HEK293 (cell line): Measurements from ENCODE around the gene ILDR1.

Source experiments
- CTCF ChIA-PET: fragments of 350-600 bp; formaldehyde crosslinking; extraction: SDS; loops from one replicate; lab custom pipeline; 2021; ENCODE audit warnings: antibody characterized with exemption; lab: Yijun Ruan, JAX
- POLR2A ChIA-PET: fragments of 300-600 bp; formaldehyde crosslinking; extraction: SDS; loops from one replicate; lab custom pipeline; 2020; ENCODE audit warnings: antibody characterized with exemption, inconsistent platforms; lab: Yijun Ruan, JAX
- H3K27ac ChIP-seq: fragments of 200-500 bp; sonication (Bioruptor generic); 2 replicates; pipeline ENCODE4 v1.5.1; 2014; ENCODE audit warnings: low read depth, low read length, control low read depth, inconsistent platforms; ENCODE audit errors: extremely low read depth
- H3K36me3 ChIP-seq, 2 experiments: fragments of 200-500 bp in 1 of 2; sonication (Bioruptor generic) in 1 of 2; 1 replicate in 1 of 2; 2 replicates in 1 of 2; pipeline ENCODE4 v1.5.1; 2014 to 2017; ENCODE audit warnings: inconsistent platforms in 2 of 2, low read length in 2 of 2; ENCODE audit not compliant: control insufficient read depth in 2 of 2, insufficient read depth in 1 of 2
- H3K4me1 ChIP-seq: fragments of 200-500 bp; sonication (Bioruptor generic); 2 replicates; pipeline ENCODE4 v1.5.1; 2014; ENCODE audit warnings: mild to moderate bottlenecking, low read length, inconsistent platforms; ENCODE audit not compliant: control insufficient read depth, insufficient read depth
- H3K4me3 ChIP-seq: 2 replicates; pipeline ENCODE4 v1.5.1; 2011; ENCODE audit warnings: low read depth, mild to moderate bottlenecking, control low read depth, low read length, moderate library complexity
- H3K9me3 ChIP-seq: fragments of 200-500 bp; sonication (Bioruptor generic); 2 replicates; pipeline ENCODE4 v1.5.1; 2014; ENCODE audit warnings: low read depth, low read length, inconsistent platforms; ENCODE audit not compliant: control insufficient read depth, insufficient read depth
- BCL11A ChIP-seq: fragments of 450-650 bp; formaldehyde crosslinking; IDR thresholded peaks from 2 replicates; pipeline ENCODE4 v1.5.1; 2016; ENCODE audit warnings: low read depth, missing biosample characterization, missing genetic modification characterization
- EGR2 ChIP-seq: fragments of 450-650 bp; formaldehyde crosslinking; IDR thresholded peaks from 2 replicates; pipeline ENCODE4 v1.5.1; 2016; ENCODE audit warnings: low read depth, missing biosample characterization, missing genetic modification characterization
- GLIS1 ChIP-seq: fragments of 450-650 bp; formaldehyde crosslinking; IDR thresholded peaks from 2 replicates; pipeline ENCODE4 v1.5.1; 2016; ENCODE audit warnings: missing biosample characterization, missing genetic modification characterization
- KLF8 ChIP-seq: fragments of 450-650 bp; formaldehyde crosslinking; IDR thresholded peaks from 2 replicates; pipeline ENCODE4 v1.5.1; 2016; ENCODE audit warnings: missing biosample characterization, missing genetic modification characterization
- KLF9 ChIP-seq: fragments of 450-650 bp; formaldehyde crosslinking; IDR thresholded peaks from 2 replicates; pipeline ENCODE4 v1.5.1; 2016; ENCODE audit warnings: missing biosample characterization, missing genetic modification characterization, low read depth
- MEIS1 ChIP-seq: sonication (generic); formaldehyde crosslinking; IDR thresholded peaks from 2 replicates; pipeline ENCODE4 v1.8.1; 2022; ENCODE audit warnings: missing genetic modification reagents, mild to moderate bottlenecking, borderline replicate concordance
- OVOL3 ChIP-seq: fragments of 450-650 bp; formaldehyde crosslinking; IDR thresholded peaks from 2 replicates; pipeline ENCODE4 v1.5.1; 2016; ENCODE audit warnings: missing biosample characterization, missing genetic modification characterization
- SP3 ChIP-seq: fragments of 450-650 bp; formaldehyde crosslinking; IDR thresholded peaks from 2 replicates; pipeline ENCODE4 v1.5.1; 2016; ENCODE audit warnings: missing biosample characterization, missing genetic modification characterization
- YY1 ChIP-seq: fragments of 450-650 bp; formaldehyde crosslinking; IDR thresholded peaks from 2 replicates; pipeline ENCODE4 v1.5.1; 2018; ENCODE audit warnings: missing biosample characterization, missing genetic modification characterization
- ZBTB48 ChIP-seq: fragments of 450-650 bp; formaldehyde crosslinking; IDR thresholded peaks from 2 replicates; pipeline ENCODE4 v1.5.1; 2016; ENCODE audit warnings: missing biosample characterization, missing genetic modification characterization
- ZNF155 ChIP-seq: fragments of 450-650 bp; formaldehyde crosslinking; IDR thresholded peaks from 2 replicates; pipeline ENCODE4 v1.5.1; 2016; ENCODE audit warnings: missing biosample characterization, missing genetic modification characterization
- ZNF202 ChIP-seq: fragments of 450-650 bp; formaldehyde crosslinking; IDR thresholded peaks from 2 replicates; pipeline ENCODE4 v1.5.1; 2016; ENCODE audit warnings: missing biosample characterization, missing genetic modification characterization, borderline replicate concordance
- ZNF24 ChIP-seq: fragments of 450-650 bp; formaldehyde crosslinking; IDR thresholded peaks from 2 replicates; pipeline ENCODE4 v1.5.1; 2016; ENCODE audit warnings: missing biosample characterization, missing genetic modification characterization
- ZNF26 ChIP-seq: fragments of 450-650 bp; formaldehyde crosslinking; IDR thresholded peaks from 2 replicates; pipeline ENCODE4 v1.5.1; 2016; ENCODE audit warnings: missing biosample characterization, missing genetic modification characterization
- ZNF404 ChIP-seq: fragments of 450-650 bp; formaldehyde crosslinking; IDR thresholded peaks from 2 replicates; pipeline ENCODE4 v1.5.1; 2017; ENCODE audit warnings: missing biosample characterization, missing genetic modification characterization
- ZNF426 ChIP-seq: fragments of 450-650 bp; formaldehyde crosslinking; IDR thresholded peaks from 2 replicates; pipeline ENCODE4 v1.5.1; 2017; ENCODE audit warnings: missing biosample characterization, missing genetic modification characterization, mild to moderate bottlenecking, inconsistent platforms, moderate library complexity
- ZNF473 ChIP-seq: fragments of 450-650 bp; formaldehyde crosslinking; IDR thresholded peaks from 2 replicates; pipeline ENCODE4 v1.5.1; 2017; ENCODE audit warnings: missing biosample characterization, missing genetic modification characterization
- ZNF48 ChIP-seq: fragments of 450-650 bp; formaldehyde crosslinking; IDR thresholded peaks from 2 replicates; pipeline ENCODE4 v1.5.1; 2016; ENCODE audit warnings: missing biosample characterization, missing genetic modification characterization
- ZNF530 ChIP-seq: fragments of 450-650 bp; formaldehyde crosslinking; IDR thresholded peaks from 2 replicates; pipeline ENCODE4 v1.5.1; 2016; ENCODE audit warnings: low read depth, missing biosample characterization, missing genetic modification characterization
- ZNF549 ChIP-seq: fragments of 450-650 bp; IDR thresholded peaks from 2 replicates; pipeline ENCODE4 v1.5.1; 2018; ENCODE audit warnings: missing biosample characterization, missing genetic modification characterization, mild to moderate bottlenecking, inconsistent platforms, moderate library complexity
- ZNF560 ChIP-seq: fragments of 450-650 bp; formaldehyde crosslinking; IDR thresholded peaks from 2 replicates; pipeline ENCODE4 v1.5.1; 2017; ENCODE audit warnings: missing biosample characterization, missing genetic modification characterization, borderline replicate concordance
- ZNF561 ChIP-seq: fragments of 450-650 bp; IDR thresholded peaks from 2 replicates; pipeline ENCODE4 v1.5.1; 2018; ENCODE audit warnings: missing biosample characterization, missing genetic modification characterization, borderline replicate concordance
- ZNF610 ChIP-seq: fragments of 450-650 bp; formaldehyde crosslinking; IDR thresholded peaks from 2 replicates; pipeline ENCODE4 v1.5.1; 2016; ENCODE audit warnings: missing biosample characterization, missing genetic modification characterization, borderline replicate concordance
- ZNF692 ChIP-seq: fragments of 450-650 bp; formaldehyde crosslinking; IDR thresholded peaks from 2 replicates; pipeline ENCODE4 v1.5.1; 2016; ENCODE audit warnings: missing biosample characterization, missing genetic modification characterization
- ZNF701 ChIP-seq: fragments of 450-650 bp; formaldehyde crosslinking; IDR thresholded peaks from 2 replicates; pipeline ENCODE4 v1.5.1; 2016; ENCODE audit warnings: missing biosample characterization, missing genetic modification characterization
- ZNF747 ChIP-seq: fragments of 450-650 bp; formaldehyde crosslinking; IDR thresholded peaks from 2 replicates; pipeline ENCODE4 v1.5.1; 2016; ENCODE audit warnings: missing biosample characterization, missing genetic modification characterization
- ZNF768 ChIP-seq: fragments of 450-650 bp; formaldehyde crosslinking; IDR thresholded peaks from 2 replicates; pipeline ENCODE4 v1.5.1; 2018; ENCODE audit warnings: missing biosample characterization, mild to moderate bottlenecking, missing genetic modification characterization
- ZSCAN5A ChIP-seq: fragments of 450-650 bp; formaldehyde crosslinking; IDR thresholded peaks from 2 replicates; pipeline ENCODE4 v1.5.1; 2016; ENCODE audit warnings: missing biosample characterization, missing genetic modification characterization
- TF ChIP-seq, protein P1 (sequence below): fragments of 450-650 bp; formaldehyde crosslinking; IDR thresholded peaks from 2 replicates; pipeline ENCODE4 v1.5.1; 2016; ENCODE audit warnings: missing biosample characterization, missing genetic modification characterization

The ILDR1 gene

GRCh38 chr3:122008166-122008565 lies 13.9 kb downstream of the ILDR1 start:
- no peaks in the 10 kb centered on the region for H3K9me3 ChIP-seq
- no peaks in the 10 kb centered on the region for H3K4me1 ChIP-seq
- no peak overlapping the region for H3K4me3 ChIP-seq
- CTCF ChIA-PET = interaction anchor here (1.2 kb wide), 1 partner anchor 13 kb away, joined by 5 read pairs; no protein-coding TSS in a partner anchor
- no peaks in the 10 kb centered on the region for H3K36me3 ChIP-seq
- TF ChIP-seq ZNF530 (tag by site-specific recombination) = no peak
- TF ChIP-seq SP3 (tag by site-specific recombination) = no peak
- TF ChIP-seq, all 188 proteins: peak for 0
- POLR2A ChIA-PET = no interaction called here
- no peak overlapping the region for H3K27ac ChIP-seq

GRCh38 chr3:122006267-122006666 lies 15.8 kb downstream of the ILDR1 start:
- Histone ChIP-seq H3K9me3 (no peaks in the 10 kb centered on the region), H3K27ac (no peak overlapping the region), H3K36me3 (no peaks in the 10 kb centered on the region), H3K4me3 (no peak overlapping the region), H3K4me1 (no peaks in the 10 kb centered on the region)
- ChIA-PET CTCF (interaction anchor here (2.4 kb wide), 1 partner anchor 11 kb away, joined by 7 read pairs; no protein-coding TSS in a partner anchor), POLR2A (no interaction called here)
- TF ChIP-seq, protein P1, sequence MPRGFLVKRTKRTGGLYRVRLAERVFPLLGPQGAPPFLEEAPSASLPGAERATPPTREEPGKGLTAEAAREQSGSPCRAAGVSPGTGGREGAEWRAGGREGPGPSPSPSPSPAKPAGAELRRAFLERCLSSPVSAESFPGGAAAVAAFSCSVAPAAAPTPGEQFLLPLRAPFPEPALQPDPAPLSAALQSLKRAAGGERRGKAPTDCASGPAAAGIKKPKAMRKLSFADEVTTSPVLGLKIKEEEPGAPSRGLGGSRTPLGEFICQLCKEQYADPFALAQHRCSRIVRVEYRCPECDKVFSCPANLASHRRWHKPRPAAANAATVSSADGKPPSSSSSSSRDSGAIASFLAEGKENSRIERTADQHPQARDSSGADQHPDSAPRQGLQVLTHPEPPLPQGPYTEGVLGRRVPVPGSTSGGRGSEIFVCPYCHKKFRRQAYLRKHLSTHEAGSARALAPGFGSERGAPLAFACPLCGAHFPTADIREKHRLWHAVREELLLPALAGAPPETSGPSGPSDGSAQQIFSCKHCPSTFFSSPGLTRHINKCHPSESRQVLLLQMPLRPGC (tag by site-specific recombination) = no peak
- TF ChIP-seq BCL11A (tag by site-specific recombination) = no peak
- TF ChIP-seq MEIS1 (CRISPR knock-in tag) = no peak
- TF ChIP-seq ZNF560 = no peak
- no peak for TF ChIP-seq ZNF404 (tag by site-specific recombination)
- TF ChIP-seq ZNF610 (tag by site-specific recombination) = no peak
- TF ChIP-seq ZNF48 = no peak
- no peak for TF ChIP-seq ZBTB48 (tag by site-specific recombination)
- no peak for TF ChIP-seq ZNF473 (tag by site-specific recombination)
- TF ChIP-seq ZNF202 (tag by site-specific recombination) = no peak
- TF ChIP-seq ZNF747 = no peak
- no peak for TF ChIP-seq YY1 (tag by site-specific recombination)
- no peak for TF ChIP-seq ZNF26 (tag by site-specific recombination)
- TF ChIP-seq GLIS1 (tag by site-specific recombination) = no peak
- TF ChIP-seq ZNF549 (tag by site-specific recombination) = no peak

- Histone ChIP-seq H3K4me1 (no peaks in the 10 kb centered on the region), H3K9me3 (no peaks in the 10 kb centered on the region), H3K4me3 (no peak overlapping the region), H3K36me3 (no peaks in the 10 kb centered on the region), H3K27ac (no peak overlapping the region)
- ChIA-PET CTCF (interaction anchor here (2.4 kb wide), 1 partner anchor 10 kb away, joined by 7 read pairs; no protein-coding TSS in a partner anchor), POLR2A (no interaction called here)
- TF ChIP-seq ZNF155 (tag by site-specific recombination) (no peak), ZSCAN5A (no peak), ZNF692 (tag by site-specific recombination) (no peak), KLF8 (tag by site-specific recombination) (no peak), ZNF701 (tag by site-specific recombination) (no peak), KLF9 (tag by site-specific recombination) (no peak), OVOL3 (no peak), ZNF24 (no peak), ZNF768 (tag by site-specific recombination) (no peak), ZNF426 (tag by site-specific recombination) (no peak), ZNF561 (tag by site-specific recombination) (no peak), EGR2 (tag by site-specific recombination) (no peak)
These were observed 17.0 kb downstream of the ILDR1 start for GRCh38 chr3:122004991-122005565.
